HepG2 (cell line): ENCODE measurements around the gene DHRS7. TPM values are rescaled to one million over a fixed set of nuclear protein-coding genes. Genes with fewer than 3 reads are reported as not detected.
A peak's percentile ranks its signal among the peaks of the same experiment; 100 is the strongest.

Experiments
- ATAC-seq: fragments of 200-7000 bp; cut with Tn5 transposase; 3 replicates; pipeline ENCODE4 v1.9.1; 2020; ENCODE audit warnings: mild to moderate bottlenecking, moderate library complexity
- BruUV-seq: library from RNA; stranded (reverse); fragments of 400-500 nt; replicated peaks from 2 replicates; lab custom pipeline; 2021; lab: Mats Ljungman, UMichigan
- CTCF ChIA-PET: fragments of 300-600 bp; formaldehyde crosslinking; extraction: SDS; loops from one replicate; lab custom pipeline; 2021; ENCODE audit warnings: low total read pairs, inconsistent platforms, low intra/inter-chr PET ratio; lab: Yijun Ruan, JAX
- POLR2A ChIA-PET: fragments of 350-600 bp; sonication (Branson Sonifier 250); formaldehyde crosslinking; loops from one replicate; lab custom pipeline; 2020; ENCODE audit warnings: antibody characterized with exemption, inconsistent platforms; lab: Yijun Ruan, JAX
- DNase-seq: peaks from one replicate; pipeline ENCODE4 v3.0.0-alpha.2; 2015; ENCODE audit warnings: low spot score
- FAIRE-seq: peaks from 3 replicates; lab custom pipeline; 2011; peaks lifted over from hg19 to GRCh38; lab: Jason Lieb, UNC
- H2AFZ ChIP-seq: one replicate; pipeline ENCODE4 v1.6.1; 2011; ENCODE audit warnings: low read length, inconsistent platforms
- H3K27ac ChIP-seq: fragments of 300-600 bp; 3 replicates; pipeline ENCODE4 v1.8.0; 2011; ENCODE audit warnings: mixed run types, mild to moderate bottlenecking, mixed read lengths, low read length, inconsistent platforms; ENCODE audit not compliant: insufficient read depth; ENCODE audit errors: extremely low read length
- H3K27me3 ChIP-seq, 2 experiments: fragments of 200-600 bp in 1 of 2; 2 replicates in 1 of 2; 3 replicates in 1 of 2; pipeline versions ENCODE4 v1.6.0 to v1.8.0; 2011; ENCODE audit warnings: low read length in 2 of 2, mild to moderate bottlenecking in 2 of 2, moderate library complexity in 2 of 2, inconsistent platforms in 1 of 2; ENCODE audit not compliant: insufficient read depth in 2 of 2, control insufficient read depth in 1 of 2
- H3K36me3 ChIP-seq, 2 experiments: fragments of 200-600 bp in 1 of 2; replicated peaks in 1 of 2; 2 replicates in 1 of 2; 3 replicates in 1 of 2; pipeline versions ENCODE4 v1.5.1 to v1.8.0; 2011; ENCODE audit warnings: low read length in 2 of 2, inconsistent platforms in 1 of 2; ENCODE audit not compliant: insufficient read depth in 2 of 2, control insufficient read depth in 1 of 2
- H3K4me1 ChIP-seq: 2 replicates; pipeline ENCODE4 v1.5.1; 2012; ENCODE audit warnings: low read length, inconsistent platforms; ENCODE audit not compliant: insufficient read depth
- H3K4me2 ChIP-seq: 2 replicates; pipeline ENCODE4 v1.6.0; 2011; ENCODE audit warnings: low read depth, low read length, inconsistent platforms
- H3K4me3 ChIP-seq, 3 experiments: fragments of 200-600 bp in 1 of 3; sonication (generic), shearing (Covaris generic) in 1 of 3; replicated peaks in 1 of 3; 2 replicates each; pipeline ENCODE4 v1.5.1; 2011 to 2016; ENCODE audit warnings: low read length in 3 of 3, inconsistent platforms in 2 of 3, low read depth in 2 of 3, mild to moderate bottlenecking in 2 of 3, control low read depth in 1 of 3, mixed read lengths in 1 of 3; ENCODE audit not compliant: insufficient read depth in 1 of 3
- H3K79me2 ChIP-seq: one replicate; pipeline ENCODE4 v1.6.1; 2011; ENCODE audit warnings: low read length, inconsistent platforms; ENCODE audit not compliant: insufficient read depth
- H3K9ac ChIP-seq: 2 replicates; pipeline ENCODE4 v1.6.0; 2011; ENCODE audit warnings: mild to moderate bottlenecking, low read depth, low read length, inconsistent platforms; ENCODE audit not compliant: insufficient read depth
- H3K9me3 ChIP-seq: 2 replicates; pipeline ENCODE4 v1.5.1; 2012; ENCODE audit warnings: mild to moderate bottlenecking, low read length
- H4K20me1 ChIP-seq: 2 replicates; pipeline ENCODE4 v1.6.0; 2011; ENCODE audit warnings: inconsistent platforms, mild to moderate bottlenecking, low read length, moderate library complexity; ENCODE audit not compliant: insufficient read depth
- MAFF ChIP-seq: IDR thresholded peaks from 2 replicates; pipeline ENCODE4 v1.6.1; 2011; ENCODE audit warnings: low read depth, low read length, improper control_type of control experiment
- MAFK ChIP-seq, 2 experiments: IDR thresholded peaks in 1 of 2; conservative IDR thresholded peaks in 1 of 2; 2 replicates each; pipeline ENCODE4 v1.6.1; 2011; ENCODE audit warnings: improper control_type of control experiment in 2 of 2, low read length in 2 of 2
- RBM22 ChIP-seq: fragments of 200-400 bp; formaldehyde crosslinking; optimal IDR thresholded peaks from 2 replicates; pipeline ENCODE3; 2017; ENCODE audit warnings: mild to moderate bottlenecking, low read length, moderate library complexity
- SMYD3 ChIP-seq: sonication (generic); formaldehyde crosslinking; IDR thresholded peaks from 2 replicates; pipeline ENCODE4 v1.8.1; 2023; ENCODE audit warnings: mild to moderate bottlenecking, missing genetic modification reagents
- SOX5 ChIP-seq: IDR thresholded peaks from 2 replicates; pipeline ENCODE4 v1.6.1; 2016; ENCODE audit warnings: borderline replicate concordance
- ZNF17 ChIP-seq: sonication (generic); formaldehyde crosslinking; IDR thresholded peaks from 2 replicates; pipeline ENCODE4 v1.5.0; 2020; ENCODE audit warnings: mild to moderate bottlenecking, missing genetic modification reagents
- ZSCAN22 ChIP-seq: sonication (generic); formaldehyde crosslinking; IDR thresholded peaks from 2 replicates; pipeline ENCODE4 v1.4.0; 2020; ENCODE audit warnings: mild to moderate bottlenecking, missing genetic modification reagents
- WGBS: methylation state at CpG from one replicate; pipeline ENCODE4 v1.1.6; 2017; ENCODE audit warnings: low lambda C conversion rate; 5-methylcytosine and 5-hydroxymethylcytosine counted together
- in situ Hi-C: cut with HindIII; loops from 2 replicates; pipeline ENCODE4 v1.10.0; 2017; ENCODE audit warnings: low pct_unique_long_range_greater_than_20kb; ENCODE audit not compliant: extremely low pct_ligation_motif_present
- intact Hi-C: fragments of 100-400 bp; cut with micrococcal nuclease; formaldehyde crosslinking; loops from one replicate; pipeline ENCODE4 v1.10.0; 2022; ENCODE audit not compliant: unreplicated experiment
- polyA plus RNA-seq, 8 experiments: library from polyadenylated mRNA; depleted of rRNA in 3 of 8; stranded (reverse) in 7 of 8; unstranded in 1 of 8; fragments of >200 nt; fragmentation: Illumina TruSeq in 4 of 8; extraction: Trizol in 4 of 8; gene quantifications; 2 replicates each; pipeline versions ENCODE4 v1.2.1 to v1.2.3, GENCODE V29; 2011 to 2016; ENCODE audit warnings: low read depth in 4 of 8, missing spikeins in 1 of 8, mixed read lengths in 1 of 8; ENCODE audit not compliant: insufficient read depth in 1 of 8
- total RNA-seq, 5 experiments: library from RNA; depleted of rRNA; stranded (reverse); fragments of >200 nt; fragmentation: Illumina TruSeq; extraction: Trizol; gene quantifications; 2 replicates each; pipeline ENCODE4 v1.2.3, GENCODE V29; 2016; ENCODE audit warnings: low read depth in 1 of 5
- TF ChIP-seq, protein P1 (sequence below): IDR thresholded peaks from 2 replicates; pipeline ENCODE4 v1.6.1; 2016

The DHRS7 gene
- total and polyA plus RNA-seq, 2 of the 13 experiments (the other 11 are each of a cell fraction or from before 2014, with no cell fraction given) = 20.8 to 44.4 TPM

DNA sequence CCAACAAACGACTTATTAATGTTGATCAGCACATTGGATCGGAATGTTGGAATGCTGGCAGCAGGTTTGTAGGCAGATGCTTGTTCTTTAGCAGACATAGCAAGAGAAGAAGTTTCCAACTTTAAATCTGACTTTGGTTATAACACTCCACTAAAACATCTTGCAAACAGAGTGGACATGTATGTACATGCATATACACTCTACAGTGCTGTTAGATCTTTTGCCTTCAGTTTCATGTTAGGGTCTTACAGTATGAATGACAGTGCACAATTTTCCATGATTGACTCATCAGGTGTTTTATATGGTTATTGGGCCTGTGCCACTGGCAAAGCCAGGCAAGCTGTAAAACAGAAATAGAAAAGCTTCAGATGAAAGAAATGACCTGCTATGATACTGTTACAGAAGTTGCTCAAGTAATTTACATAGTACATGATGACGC lies 14.3 kb upstream of the DHRS7 start:
- CTCF ChIA-PET = no interaction called here
- Histone ChIP-seq H3K27me3 (peaks cover 0 to 5% of the 10 kb centered on the region in 2 experiments; a peak in 1 of 5 replicates), H3K27ac (no peak overlapping the region), H3K36me3 (no peaks in the 10 kb centered on the region), H3K79me2 (no peaks in the 10 kb centered on the region), H3K9ac (no peak overlapping the region), H3K4me3 (no peak overlapping the region), H3K4me2 (no peak overlapping the region), H2AFZ (no peak overlapping the region), H4K20me1 (no peaks in the 10 kb centered on the region), H3K9me3 (no peaks in the 10 kb centered on the region), H3K4me1 (peaks cover 12% of the 10 kb centered on the region; the same call in 1 of the 2 replicates)
- ATAC-seq (no peak), DNase-seq (no peak), FAIRE-seq (no peak)
- no peak for TF ChIP-seq ZSCAN22 (CRISPR knock-in tag)
- TF ChIP-seq SOX5 (CRISPR knock-in tag) = no peak
- TF ChIP-seq RBM22 = no peak
- TF ChIP-seq, protein P1, sequence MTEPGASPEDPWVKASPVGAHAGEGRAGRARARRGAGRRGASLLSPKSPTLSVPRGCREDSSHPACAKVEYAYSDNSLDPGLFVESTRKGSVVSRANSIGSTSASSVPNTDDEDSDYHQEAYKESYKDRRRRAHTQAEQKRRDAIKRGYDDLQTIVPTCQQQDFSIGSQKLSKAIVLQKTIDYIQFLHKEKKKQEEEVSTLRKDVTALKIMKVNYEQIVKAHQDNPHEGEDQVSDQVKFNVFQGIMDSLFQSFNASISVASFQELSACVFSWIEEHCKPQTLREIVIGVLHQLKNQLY = no peak
- no peak for TF ChIP-seq SMYD3 (CRISPR knock-in tag)
- POLR2A ChIA-PET = interaction anchor here (0.7 kb wide), 1 partner anchor 179 kb away, joined by 3 read pairs; no protein-coding TSS in a partner anchor
- intact Hi-C loops (no loop called here), in situ Hi-C loops (loop anchor here (25.0 kb wide), 1 partner anchor 667 kb away; no protein-coding TSS in a partner anchor)
- no TSS peak for BruUV-seq
- 58% methylated on average over 3 of the region's 3 CpGs for WGBS

DNA sequence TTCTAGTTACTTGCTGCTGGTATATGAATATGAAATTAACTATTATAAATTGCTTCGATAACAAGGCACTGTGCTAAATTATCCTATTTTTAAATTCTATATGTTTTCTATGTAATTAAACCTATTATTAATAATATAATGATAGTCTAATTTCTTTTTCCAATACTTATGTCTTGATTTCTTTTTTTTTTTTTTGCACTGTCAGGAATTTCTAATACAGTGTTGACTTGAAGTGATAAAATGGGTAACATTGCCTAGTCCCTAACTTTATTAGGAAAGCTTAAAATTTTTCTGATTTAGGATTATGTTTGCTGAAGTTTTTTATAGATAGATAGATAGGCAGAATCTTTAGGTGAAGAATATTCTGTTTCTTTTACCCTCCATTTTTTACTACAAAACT lies 13.6 kb upstream of the DHRS7 start:
- Histone ChIP-seq H4K20me1 (no peaks in the 10 kb centered on the region), H3K4me2 (no peak overlapping the region), H3K79me2 (no peaks in the 10 kb centered on the region), H3K36me3 (no peaks in the 10 kb centered on the region), H3K9ac (no peak overlapping the region), H2AFZ (no peak overlapping the region), H3K27ac (no peak overlapping the region), H3K9me3 (no peaks in the 10 kb centered on the region)
- intact Hi-C loops = no loop called here
- no TSS peak for BruUV-seq
- DNase-seq = no peak
- CTCF ChIA-PET = no interaction called here
- 0% methylated on average over 1 of the region's 1 CpG for WGBS
- TF ChIP-seq MAFF (0 out of 2 replicates have a peak, but pooled peaks have one; percentile 4), ZNF17 (CRISPR knock-in tag) (no peak), MAFK (conservative IDR thresholded peaks at IDR 0.05 in 1 of 2, IDR thresholded peaks at IDR 0.05 in 1 of 2; ENCODE audit: low read length in 2 of 2) (peak in 1 of 2 experiments; percentile 56; a peak in 2 of 4 replicates)
- TF ChIP-seq, all 625 proteins: peak for 2
- ATAC-seq = no peak
- H3K4me3 ChIP-seq = no peak overlapping the region
- H3K4me1 ChIP-seq = peaks cover 10% of the 10 kb centered on the region; the same call in 1 of the 2 replicates
- no peak for FAIRE-seq
- POLR2A ChIA-PET = interaction anchor here (0.7 kb wide), 1 partner anchor 178 kb away, joined by 3 read pairs; no protein-coding TSS in a partner anchor
- H3K27me3 ChIP-seq = peaks cover 0 to 5% of the 10 kb centered on the region in 2 experiments; a peak in 1 of 5 replicates
- in situ Hi-C loops = loop anchor here (25.0 kb wide), 1 partner anchor 667 kb away; no protein-coding TSS in a partner anchor
